GM19438 (cell line): Measurements from ENCODE around the gene WWOX.

Experiments used
- ATAC-seq: cut with Tn5 transposase; IDR thresholded peaks from one replicate; pipeline ENCODE4 v1.9.1; 2021; ENCODE audit warnings: low read depth; ENCODE audit not compliant: unreplicated experiment

Gene WWOX

DNA sequence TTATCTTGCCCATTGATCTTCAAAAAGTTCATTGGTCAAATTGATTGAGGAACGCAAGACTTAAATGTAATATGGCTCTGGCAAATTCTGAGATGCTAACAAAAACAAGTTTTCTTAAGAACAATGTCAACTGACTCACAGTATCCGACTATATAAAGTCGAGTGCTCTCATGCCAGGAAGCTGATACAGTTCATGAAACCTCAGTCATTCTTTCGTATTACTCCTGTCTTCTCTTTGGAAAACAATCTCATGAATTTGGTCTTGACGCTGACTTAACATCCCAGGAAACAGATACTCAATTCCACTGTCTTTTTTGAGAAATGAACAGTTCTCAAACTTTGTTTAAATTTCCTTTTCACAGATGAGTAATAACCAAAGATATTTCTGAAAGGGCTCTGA, 796.2 kb downstream of the WWOX start:
- no peak for ATAC-seq

DNA sequence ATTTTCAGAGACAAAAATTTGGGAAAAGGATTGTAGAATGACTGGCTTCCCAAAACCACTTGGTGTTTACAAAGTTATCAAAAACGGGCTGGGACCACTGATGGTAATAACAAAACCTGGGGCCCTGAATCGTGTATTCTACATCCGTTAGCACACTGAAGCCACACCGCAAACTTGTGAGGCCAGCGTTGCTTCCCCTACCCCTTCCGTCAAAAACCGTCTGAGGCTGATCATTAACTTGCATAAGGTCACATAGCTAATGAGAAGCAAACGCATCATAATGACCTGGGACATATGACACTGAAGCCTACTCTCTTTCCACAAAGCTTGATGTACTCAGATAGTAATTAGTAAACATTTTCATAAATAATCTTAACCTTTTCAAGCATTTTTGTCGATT, 796.8 kb downstream of the WWOX start:
- no peak for ATAC-seq

GRCh38 chr16:78897299-78897698, 797.8 kb downstream of the WWOX start:
- ATAC-seq = no peak

DNA sequence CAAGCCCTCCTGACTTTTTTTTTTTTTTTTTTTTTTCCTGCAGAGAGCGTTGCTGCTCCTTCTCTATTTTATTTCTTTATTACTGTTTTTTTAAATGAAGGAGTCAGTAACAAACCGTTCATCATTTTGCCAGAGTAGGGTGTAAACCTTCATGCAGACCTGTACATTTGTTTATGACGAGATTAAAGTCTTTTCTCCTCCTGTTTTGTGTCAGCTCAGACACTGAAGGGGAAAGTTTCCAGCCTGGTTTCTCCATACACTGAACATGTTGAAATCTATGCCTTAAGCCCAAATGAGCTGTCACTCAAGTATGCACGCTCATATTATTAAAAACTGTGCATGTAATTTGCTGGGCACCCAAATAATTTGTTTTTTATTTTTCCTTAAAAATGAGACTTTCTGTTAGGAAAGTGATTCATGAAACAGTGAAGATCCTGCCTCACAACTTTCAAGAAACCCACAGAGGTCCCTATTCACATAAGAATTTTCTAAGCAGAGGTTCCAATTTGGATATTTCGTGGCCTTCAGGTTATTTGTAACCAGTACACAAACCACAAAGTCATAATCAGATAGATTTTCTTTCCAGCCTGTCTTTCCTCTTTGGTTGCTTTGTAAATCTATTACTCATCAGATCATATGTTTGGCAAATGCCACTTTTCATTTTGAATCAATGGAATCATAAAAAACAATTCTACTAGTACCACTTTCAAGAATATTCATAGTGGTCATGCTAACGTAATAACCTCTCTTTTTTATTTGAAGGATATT, 800.8 kb downstream of the WWOX start:
- ATAC-seq = no peak

DNA sequence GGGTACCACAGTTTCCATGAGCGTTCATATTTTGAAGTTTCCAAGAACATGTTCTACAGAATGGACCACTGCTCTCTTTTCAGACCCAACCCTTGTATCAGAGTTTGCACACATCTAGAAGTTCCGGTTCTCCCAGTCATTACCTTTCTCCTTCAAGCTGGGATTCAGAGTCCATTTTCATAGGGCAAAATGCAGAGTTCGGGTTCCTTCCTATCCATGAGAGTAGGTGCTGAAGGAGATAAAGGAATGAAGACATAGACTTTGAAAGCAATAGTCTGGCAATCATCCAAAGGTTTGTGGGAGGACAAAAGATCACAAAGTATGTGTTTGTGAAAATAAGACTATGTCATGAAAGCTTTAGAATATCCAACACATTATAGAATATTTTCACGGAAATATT, 801.5 kb downstream of the WWOX start:
- no peak for ATAC-seq

DNA sequence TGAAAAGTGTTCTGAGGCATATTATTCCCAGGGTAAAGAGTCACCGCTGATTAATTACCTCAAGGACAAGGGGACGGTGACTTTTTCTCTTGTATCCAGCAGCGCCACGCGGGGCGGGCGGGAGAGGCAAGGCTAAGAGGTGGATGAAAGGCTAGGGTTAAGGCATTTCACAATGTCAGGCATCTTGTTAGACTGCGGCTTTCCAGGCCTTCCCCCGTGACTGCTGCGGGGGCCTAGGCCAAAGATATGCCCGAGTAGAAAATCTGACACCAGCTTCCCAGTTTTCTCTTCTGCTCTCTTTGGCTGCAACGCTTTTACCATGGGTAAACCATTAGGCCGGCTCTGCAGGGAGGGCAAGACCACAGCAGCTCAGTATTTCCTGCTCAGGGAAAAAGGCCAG, 802.9 kb downstream of the WWOX start:
- ATAC-seq = no peak

DNA sequence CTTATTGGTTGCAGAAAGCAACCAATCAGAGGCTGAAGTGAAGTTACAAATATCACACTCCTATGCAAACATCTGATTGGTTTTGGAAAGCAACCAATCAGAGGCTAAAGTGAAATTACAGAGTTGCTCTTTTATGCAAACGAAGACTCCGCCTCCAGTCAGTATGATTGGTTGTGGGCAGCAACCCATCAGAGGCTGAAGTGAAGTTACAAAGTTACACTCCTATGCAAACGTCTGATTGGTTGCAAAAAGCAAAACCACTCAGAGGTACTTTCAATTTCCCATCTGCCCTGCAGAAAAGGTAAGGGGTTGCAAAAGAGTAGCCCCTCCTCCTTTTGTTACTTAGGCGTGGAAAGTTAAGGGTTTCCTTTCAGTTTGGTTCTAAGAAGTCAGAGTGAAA, 803.8 kb downstream of the WWOX start:
- ATAC-seq = no peak

DNA sequence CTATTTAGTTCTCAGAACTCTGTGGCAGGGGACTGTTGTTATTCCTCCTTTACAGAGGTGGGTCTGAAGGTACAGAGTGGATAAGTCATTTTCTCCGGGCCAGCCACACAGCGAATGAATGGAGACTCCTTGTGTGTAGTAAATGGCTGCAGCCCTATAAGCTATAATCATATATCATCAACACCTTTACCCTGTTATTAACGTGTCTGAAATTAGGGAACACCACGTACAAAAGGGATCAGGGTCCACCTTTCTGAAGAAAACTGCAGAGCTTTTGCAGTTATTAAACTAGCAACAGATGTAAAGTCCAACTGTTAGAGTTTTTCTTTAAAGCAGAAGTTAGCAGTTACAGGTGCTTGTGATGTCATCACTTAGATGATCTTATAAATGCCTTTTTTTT, 804.4 kb downstream of the WWOX start:
- no peak for ATAC-seq

- ATAC-seq = no peak
Observed at GRCh38 chr16:78906135-78906534, 806.7 kb downstream of the WWOX start.

DNA sequence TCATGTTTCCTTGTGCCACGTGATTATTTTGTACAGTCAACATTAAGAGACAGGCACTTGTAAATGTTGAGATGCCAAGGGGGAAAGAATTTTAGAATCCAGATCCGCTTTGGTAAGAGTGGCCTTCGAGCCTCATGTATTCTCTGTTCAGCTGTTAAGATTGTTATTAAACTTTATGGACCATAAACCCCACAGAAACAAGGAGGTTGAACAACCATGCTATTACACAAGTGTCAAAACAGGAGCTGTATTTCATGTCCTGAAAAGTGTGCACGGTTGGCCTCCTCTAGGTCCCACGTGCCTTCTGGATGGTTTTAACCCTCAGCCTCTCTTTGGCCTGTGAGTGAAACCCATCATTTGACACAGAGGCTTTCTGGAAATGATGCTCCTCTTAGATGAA, 809.8 kb downstream of the WWOX start:
- no peak for ATAC-seq

DNA sequence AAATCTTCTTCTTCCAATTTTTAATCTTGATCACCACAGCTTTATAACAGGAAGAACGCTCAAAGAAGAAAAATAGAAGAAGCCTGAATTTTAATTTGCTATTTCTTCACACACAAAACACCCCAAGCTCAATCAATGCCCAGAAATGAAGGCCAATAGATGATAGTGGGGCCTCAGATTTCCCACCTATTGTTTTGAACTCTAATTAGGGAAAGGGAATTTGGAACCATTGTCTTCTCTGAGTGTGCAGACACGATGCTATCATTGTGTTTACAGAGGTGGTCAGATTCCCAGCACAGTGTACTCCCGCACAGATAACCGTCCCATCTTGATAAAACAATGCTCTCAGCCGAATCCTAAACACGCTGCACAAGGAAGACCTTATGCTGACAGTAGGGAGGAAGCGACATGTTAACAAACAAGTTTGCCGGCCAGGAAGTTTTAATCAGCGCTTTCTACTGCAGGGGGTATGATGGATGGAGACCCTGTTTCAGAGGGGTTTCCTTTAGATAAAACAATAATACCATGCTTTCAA, 816.4 kb downstream of the WWOX start:
- no peak for ATAC-seq

- no peak for ATAC-seq
Observed at GRCh38 chr16:78916928-78917545, 817.6 kb downstream of the WWOX start.

GRCh38 chr16:78918805-78919305, 819.4 kb downstream of the WWOX start:
- no peak for ATAC-seq

- no peak for ATAC-seq
Observed at GRCh38 chr16:78919852-78920251, 820.4 kb downstream of the WWOX start.

DNA sequence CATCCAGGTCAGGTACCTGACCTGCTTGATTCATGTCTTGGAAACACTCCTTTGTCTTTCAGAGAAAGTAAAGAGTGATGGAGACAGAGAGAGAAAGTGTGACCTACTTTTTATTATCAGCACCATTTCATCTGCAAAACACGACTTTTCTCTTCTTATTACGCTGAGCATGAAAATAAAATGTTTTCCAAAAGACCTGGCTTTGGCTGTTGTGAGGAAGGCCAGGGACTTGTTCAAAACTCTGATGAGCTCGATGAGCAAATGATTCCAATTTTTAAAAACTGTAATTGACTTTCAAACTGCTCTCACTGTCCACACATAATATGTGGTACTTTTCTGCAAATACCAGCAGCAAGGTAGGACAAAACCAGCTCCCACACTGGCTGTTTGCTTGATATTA, 821.2 kb downstream of the WWOX start:
- no peak for ATAC-seq

- no peak for ATAC-seq
Observed at GRCh38 chr16:78925083-78925767, 825.8 kb downstream of the WWOX start.

DNA sequence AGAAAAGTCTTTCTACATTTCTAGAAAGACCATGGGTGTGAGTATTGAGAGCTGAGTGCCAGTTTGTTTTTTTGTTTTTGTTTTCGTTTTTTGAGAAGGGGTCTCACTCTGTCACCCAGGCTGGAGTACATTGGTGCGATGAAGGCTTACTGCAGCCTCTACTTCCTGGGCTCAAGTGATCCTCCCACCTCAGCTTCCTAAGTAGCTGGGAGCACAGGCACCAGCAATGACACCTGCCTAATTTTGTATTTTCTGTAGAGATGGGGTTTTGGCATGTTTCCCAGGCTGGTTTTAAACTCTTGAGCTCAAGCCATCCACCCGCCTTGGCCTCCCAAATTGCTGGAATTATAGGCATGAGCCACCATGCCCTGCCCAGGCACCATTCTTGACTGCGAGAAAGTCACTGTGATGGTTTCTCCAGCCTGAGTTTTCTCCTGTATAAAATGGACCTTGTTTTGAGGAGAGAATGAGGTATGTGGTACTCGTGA, 827.3 kb downstream of the WWOX start:
- no peak for ATAC-seq

GRCh38 chr16:78927766-78928165, 828.3 kb downstream of the WWOX start:
- no peak for ATAC-seq

DNA sequence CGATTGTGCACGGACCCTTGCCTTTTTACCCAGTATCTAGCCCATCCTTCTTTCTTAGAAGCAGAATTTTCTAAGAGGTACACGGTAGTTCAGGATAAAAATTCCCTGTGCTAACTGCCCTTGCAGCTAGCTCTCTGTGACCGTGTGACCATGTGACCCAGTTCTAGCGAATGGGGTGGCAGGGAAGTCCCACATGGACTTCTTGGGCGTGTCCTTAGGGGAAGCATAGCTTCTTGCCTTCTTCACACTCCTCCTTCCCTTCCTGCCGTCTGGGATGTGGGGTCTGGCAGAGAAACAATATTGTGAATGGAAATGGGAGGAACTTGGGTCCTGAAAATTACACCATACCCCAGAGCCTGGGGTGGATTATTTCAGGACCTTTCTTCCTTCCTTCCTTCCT, 830.4 kb downstream of the WWOX start:
- ATAC-seq = no peak

GRCh38 chr16:78930561-78930960, 831.1 kb downstream of the WWOX start:
- no peak for ATAC-seq

DNA sequence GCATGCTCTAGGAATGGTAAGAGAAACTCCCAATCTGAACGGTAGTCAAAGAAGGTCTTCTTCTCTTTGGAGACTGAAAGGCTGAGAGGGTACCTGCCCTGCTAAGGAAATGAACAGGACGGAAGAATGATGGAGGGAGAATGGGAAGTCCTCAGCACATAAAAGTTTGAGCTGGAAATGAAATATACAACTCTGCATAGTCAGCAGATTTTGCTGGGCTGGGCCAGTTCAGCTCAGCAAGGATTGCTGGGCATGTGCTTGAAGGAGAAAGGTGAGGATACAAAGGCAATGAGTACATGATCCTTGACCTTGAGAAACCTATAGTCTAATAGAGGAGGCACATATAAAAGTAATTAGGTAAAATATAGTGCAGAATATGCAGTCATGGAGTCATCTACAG, 831.8 kb downstream of the WWOX start:
- no peak for ATAC-seq
